Panc1 (cell line): Measurements from ENCODE around the gene CINP.
"Not testable (repeated sequence)": the region's sequence is repeated elsewhere in the genome, so short reads cannot be mapped to it uniquely, and the experiment has no call there.

ENCODE experiments used
- POLR2AphosphoS5 ChIP-seq: IDR thresholded peaks from 2 replicates; pipeline ENCODE4 v1.6.1; 2012; ENCODE audit warnings: mild to moderate bottlenecking, low read depth, low read length, moderate library complexity
- TF ChIP-seq, protein P1 (sequence below): fragments of 450-650 bp; IDR thresholded peaks from 2 replicates; pipeline ENCODE4 v1.5.1; 2017; ENCODE audit warnings: mild to moderate bottlenecking
- TF ChIP-seq, protein P2 (sequence below), 2 experiments: IDR thresholded peaks; 2 replicates each; pipeline ENCODE4 v1.6.1; 2011 to 2012; ENCODE audit warnings: low read depth in 2 of 2, control low read depth in 1 of 2, low read length in 1 of 2, mild to moderate bottlenecking in 1 of 2, moderate library complexity in 1 of 2; ENCODE audit not compliant: insufficient read depth in 1 of 2

DNA sequence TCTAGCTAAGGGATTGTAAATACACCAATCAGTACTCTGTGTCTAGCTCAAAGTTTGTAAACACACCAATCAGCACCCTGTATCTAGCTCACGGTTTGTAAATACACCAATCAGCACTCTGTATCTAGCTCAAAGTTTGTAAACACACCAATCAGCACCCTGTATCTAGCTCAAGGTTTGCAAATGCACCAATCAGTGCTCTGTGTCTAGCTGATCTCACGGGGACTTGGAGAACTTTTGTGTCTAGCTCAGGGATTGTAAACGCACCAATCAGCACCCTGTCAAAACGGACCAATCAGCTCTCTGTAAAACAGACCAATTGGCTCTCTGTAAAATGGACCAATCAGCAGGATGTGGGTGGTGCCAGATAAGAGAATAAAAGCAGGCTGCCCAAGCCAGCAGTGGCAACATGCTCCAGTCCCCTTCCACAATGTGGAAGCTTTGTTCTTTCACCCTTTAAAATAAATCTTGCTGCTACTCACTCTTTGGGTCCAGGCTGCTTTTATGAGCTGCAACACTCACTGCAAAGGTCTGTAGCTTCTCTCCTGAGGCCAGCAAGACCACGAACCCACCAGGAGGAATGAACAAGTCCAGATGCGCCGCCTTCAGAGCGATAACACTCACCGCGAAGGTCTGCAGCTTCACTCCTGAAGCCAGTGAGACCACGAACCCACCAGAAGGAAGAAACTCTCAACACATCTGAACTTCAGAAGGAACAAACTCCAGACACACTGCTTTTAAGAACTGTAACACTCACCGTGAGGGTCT lies 64.2 kb downstream of the CINP start:
- TF ChIP-seq, protein P1, sequence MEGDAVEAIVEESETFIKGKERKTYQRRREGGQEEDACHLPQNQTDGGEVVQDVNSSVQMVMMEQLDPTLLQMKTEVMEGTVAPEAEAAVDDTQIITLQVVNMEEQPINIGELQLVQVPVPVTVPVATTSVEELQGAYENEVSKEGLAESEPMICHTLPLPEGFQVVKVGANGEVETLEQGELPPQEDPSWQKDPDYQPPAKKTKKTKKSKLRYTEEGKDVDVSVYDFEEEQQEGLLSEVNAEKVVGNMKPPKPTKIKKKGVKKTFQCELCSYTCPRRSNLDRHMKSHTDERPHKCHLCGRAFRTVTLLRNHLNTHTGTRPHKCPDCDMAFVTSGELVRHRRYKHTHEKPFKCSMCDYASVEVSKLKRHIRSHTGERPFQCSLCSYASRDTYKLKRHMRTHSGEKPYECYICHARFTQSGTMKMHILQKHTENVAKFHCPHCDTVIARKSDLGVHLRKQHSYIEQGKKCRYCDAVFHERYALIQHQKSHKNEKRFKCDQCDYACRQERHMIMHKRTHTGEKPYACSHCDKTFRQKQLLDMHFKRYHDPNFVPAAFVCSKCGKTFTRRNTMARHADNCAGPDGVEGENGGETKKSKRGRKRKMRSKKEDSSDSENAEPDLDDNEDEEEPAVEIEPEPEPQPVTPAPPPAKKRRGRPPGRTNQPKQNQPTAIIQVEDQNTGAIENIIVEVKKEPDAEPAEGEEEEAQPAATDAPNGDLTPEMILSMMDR, result not testable (repeated sequence)
- TF ChIP-seq POLR2AphosphoS5, result not testable (repeated sequence)
- TF ChIP-seq, protein P2, sequence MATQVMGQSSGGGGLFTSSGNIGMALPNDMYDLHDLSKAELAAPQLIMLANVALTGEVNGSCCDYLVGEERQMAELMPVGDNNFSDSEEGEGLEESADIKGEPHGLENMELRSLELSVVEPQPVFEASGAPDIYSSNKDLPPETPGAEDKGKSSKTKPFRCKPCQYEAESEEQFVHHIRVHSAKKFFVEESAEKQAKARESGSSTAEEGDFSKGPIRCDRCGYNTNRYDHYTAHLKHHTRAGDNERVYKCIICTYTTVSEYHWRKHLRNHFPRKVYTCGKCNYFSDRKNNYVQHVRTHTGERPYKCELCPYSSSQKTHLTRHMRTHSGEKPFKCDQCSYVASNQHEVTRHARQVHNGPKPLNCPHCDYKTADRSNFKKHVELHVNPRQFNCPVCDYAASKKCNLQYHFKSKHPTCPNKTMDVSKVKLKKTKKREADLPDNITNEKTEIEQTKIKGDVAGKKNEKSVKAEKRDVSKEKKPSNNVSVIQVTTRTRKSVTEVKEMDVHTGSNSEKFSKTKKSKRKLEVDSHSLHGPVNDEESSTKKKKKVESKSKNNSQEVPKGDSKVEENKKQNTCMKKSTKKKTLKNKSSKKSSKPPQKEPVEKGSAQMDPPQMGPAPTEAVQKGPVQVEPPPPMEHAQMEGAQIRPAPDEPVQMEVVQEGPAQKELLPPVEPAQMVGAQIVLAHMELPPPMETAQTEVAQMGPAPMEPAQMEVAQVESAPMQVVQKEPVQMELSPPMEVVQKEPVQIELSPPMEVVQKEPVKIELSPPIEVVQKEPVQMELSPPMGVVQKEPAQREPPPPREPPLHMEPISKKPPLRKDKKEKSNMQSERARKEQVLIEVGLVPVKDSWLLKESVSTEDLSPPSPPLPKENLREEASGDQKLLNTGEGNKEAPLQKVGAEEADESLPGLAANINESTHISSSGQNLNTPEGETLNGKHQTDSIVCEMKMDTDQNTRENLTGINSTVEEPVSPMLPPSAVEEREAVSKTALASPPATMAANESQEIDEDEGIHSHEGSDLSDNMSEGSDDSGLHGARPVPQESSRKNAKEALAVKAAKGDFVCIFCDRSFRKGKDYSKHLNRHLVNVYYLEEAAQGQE (IDR thresholded peaks at IDR 0.05; ENCODE audit: insufficient read depth in 1 of 2, low read depth in 2 of 2, low read length in 1 of 2), result not testable (repeated sequence)
